OCI-LY1 (cell line): ENCODE results near the gene SURF4.
A peak's percentile ranks its signal among the peaks of the same experiment; 100 is the strongest.

Experiments
- H2AFZ ChIP-seq: fragments of 200-600 bp; sonication (generic), shearing (Covaris generic); 2 replicates; pipeline ENCODE4 v1.6.0; 2014; ENCODE audit warnings: antibody characterized with exemption, mild to moderate bottlenecking, low read length
- H3F3A ChIP-seq: fragments of 200-600 bp; sonication (generic), shearing (Covaris generic); 2 replicates; pipeline ENCODE4 v1.6.0; 2014; ENCODE audit warnings: mild to moderate bottlenecking, antibody characterized with exemption, low read length, moderate library complexity; ENCODE audit not compliant: insufficient read depth
- H3K27ac ChIP-seq: fragments of 200-600 bp; sonication (generic); 2 replicates; pipeline ENCODE4 v1.5.1; 2014; ENCODE audit warnings: low read length, mixed run types, mild to moderate bottlenecking, low read depth; ENCODE audit not compliant: poor library complexity, severe bottlenecking
- H3K27me3 ChIP-seq: fragments of 200-600 bp; sonication (generic); 2 replicates; pipeline ENCODE4 v1.6.0; 2014; ENCODE audit warnings: antibody characterized with exemption, mild to moderate bottlenecking, low read length, moderate library complexity; ENCODE audit not compliant: insufficient read depth
- H3K36me3 ChIP-seq: fragments of 200-600 bp; sonication (generic); 2 replicates; pipeline ENCODE4 v1.6.1; 2014; ENCODE audit warnings: mild to moderate bottlenecking, antibody characterized with exemption, low read length, moderate library complexity, mixed read lengths; ENCODE audit not compliant: insufficient read depth
- H3K4me1 ChIP-seq: fragments of 200-600 bp; sonication (generic); 2 replicates; pipeline ENCODE4 v1.5.1; 2014; ENCODE audit warnings: mild to moderate bottlenecking, low read length, moderate library complexity; ENCODE audit not compliant: insufficient read depth, severe bottlenecking
- H3K4me2 ChIP-seq: fragments of 200-600 bp; sonication (generic), shearing (Covaris generic); 2 replicates; pipeline ENCODE4 v1.6.1; 2014; ENCODE audit warnings: low read length
- H3K4me3 ChIP-seq: fragments of 200-600 bp; sonication (generic); 2 replicates; pipeline ENCODE4 v1.5.1; 2014; ENCODE audit warnings: low read length, low read depth, mild to moderate bottlenecking, mixed read lengths; ENCODE audit not compliant: poor library complexity, severe bottlenecking
- H3K79me2 ChIP-seq: fragments of 200-600 bp; shearing (Covaris generic); 2 replicates; pipeline ENCODE4 v1.6.1; 2016; ENCODE audit warnings: mixed run types, low read length, mixed read lengths; ENCODE audit not compliant: insufficient read depth
- H3K9ac ChIP-seq: fragments of 200-600 bp; sonication (generic), shearing (Covaris generic); 2 replicates; pipeline ENCODE4 v1.6.1; 2014; ENCODE audit warnings: mild to moderate bottlenecking, low read length, mixed read lengths
- H3K9me2 ChIP-seq: fragments of 200-600 bp; sonication (generic), shearing (Covaris generic); 2 replicates; pipeline ENCODE4 v1.6.1; 2014; ENCODE audit warnings: low read depth, mild to moderate bottlenecking, low read length, mixed read lengths
- H3K9me3 ChIP-seq: fragments of 200-600 bp; shearing (Covaris generic); 2 replicates; pipeline ENCODE4 v1.6.1; 2014; ENCODE audit warnings: low read length, mixed read lengths
- H4K20me1 ChIP-seq: fragments of 200-600 bp; sonication (generic), shearing (Covaris generic); 2 replicates; pipeline ENCODE4 v1.6.0; 2016; ENCODE audit warnings: mild to moderate bottlenecking, low read length; ENCODE audit not compliant: insufficient read depth
- EZH2 ChIP-seq: fragments of 200-600 bp; sonication (generic), shearing (Covaris generic); IDR thresholded peaks from 2 replicates; pipeline ENCODE4 v1.8.0; 2017; ENCODE audit warnings: borderline replicate concordance, mixed run types, mild to moderate bottlenecking, antibody characterized with exemption, low read length, moderate library complexity, mixed read lengths
- TF ChIP-seq, protein P1 (sequence below): fragments of 200-600 bp; sonication (generic), shearing (Covaris generic); IDR thresholded peaks from 2 replicates; pipeline ENCODE4 v1.5.1; 2017; ENCODE audit warnings: mild to moderate bottlenecking, antibody characterized with exemption, low read length, moderate library complexity, mixed read lengths

Gene SURF4

DNA sequence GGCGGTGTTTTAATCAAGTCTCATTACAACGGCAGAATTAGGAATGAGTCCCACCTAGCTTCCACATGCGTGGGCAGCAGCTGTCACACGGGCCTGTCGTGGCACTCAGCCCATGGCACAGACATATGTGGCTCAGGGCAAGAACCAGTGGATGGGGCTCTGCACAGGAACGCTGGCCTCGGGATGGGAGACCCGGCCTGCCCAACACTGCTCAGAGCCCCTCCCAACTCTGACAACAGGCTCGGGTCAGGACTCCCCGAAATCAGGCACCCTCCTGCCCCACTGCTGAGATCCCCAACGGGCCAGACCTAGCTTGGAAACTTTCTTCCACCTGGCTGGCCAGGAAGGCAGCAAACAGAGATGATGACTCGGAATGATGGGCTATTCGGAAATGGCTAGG is 34.9 kb downstream of the SURF4 start:
- Histone ChIP-seq H3K27ac (peak overlapping the region; percentile 44), H3F3A (no peaks in the 10 kb centered on the region), H3K9me2 (no peaks in the 10 kb centered on the region), H2AFZ (no peak overlapping the region), H3K9ac (no peak overlapping the region), H3K9me3 (no peaks in the 10 kb centered on the region), H3K36me3 (peaks cover 73% of the 10 kb centered on the region), H3K27me3 (no peaks in the 10 kb centered on the region), H3K4me1 (peaks cover 24% of the 10 kb centered on the region), H3K4me3 (no peak overlapping the region), H3K79me2 (no peaks in the 10 kb centered on the region), H3K4me2 (no peak overlapping the region), H4K20me1 (no peaks in the 10 kb centered on the region)
- TF ChIP-seq, protein P1, sequence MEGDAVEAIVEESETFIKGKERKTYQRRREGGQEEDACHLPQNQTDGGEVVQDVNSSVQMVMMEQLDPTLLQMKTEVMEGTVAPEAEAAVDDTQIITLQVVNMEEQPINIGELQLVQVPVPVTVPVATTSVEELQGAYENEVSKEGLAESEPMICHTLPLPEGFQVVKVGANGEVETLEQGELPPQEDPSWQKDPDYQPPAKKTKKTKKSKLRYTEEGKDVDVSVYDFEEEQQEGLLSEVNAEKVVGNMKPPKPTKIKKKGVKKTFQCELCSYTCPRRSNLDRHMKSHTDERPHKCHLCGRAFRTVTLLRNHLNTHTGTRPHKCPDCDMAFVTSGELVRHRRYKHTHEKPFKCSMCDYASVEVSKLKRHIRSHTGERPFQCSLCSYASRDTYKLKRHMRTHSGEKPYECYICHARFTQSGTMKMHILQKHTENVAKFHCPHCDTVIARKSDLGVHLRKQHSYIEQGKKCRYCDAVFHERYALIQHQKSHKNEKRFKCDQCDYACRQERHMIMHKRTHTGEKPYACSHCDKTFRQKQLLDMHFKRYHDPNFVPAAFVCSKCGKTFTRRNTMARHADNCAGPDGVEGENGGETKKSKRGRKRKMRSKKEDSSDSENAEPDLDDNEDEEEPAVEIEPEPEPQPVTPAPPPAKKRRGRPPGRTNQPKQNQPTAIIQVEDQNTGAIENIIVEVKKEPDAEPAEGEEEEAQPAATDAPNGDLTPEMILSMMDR, result no peak
- no peak for TF ChIP-seq EZH2

GRCh38 chr9:133340256-133340655 is 35.6 kb downstream of the SURF4 start:
- no peak for TF ChIP-seq EZH2
- TF ChIP-seq, protein P1, result no peak
- H3K4me1 ChIP-seq, result peaks cover 23% of the 10 kb centered on the region
- H3K9ac ChIP-seq, result no peak overlapping the region; the same call in 1 of the 2 replicates

GRCh38 chr9:133339641-133340040 is 36.2 kb downstream of the SURF4 start:
- H3K4me1 ChIP-seq, result peaks cover 29% of the 10 kb centered on the region
- no peak overlapping the region for H3K9ac ChIP-seq
- no peaks in the 10 kb centered on the region for H3F3A ChIP-seq
- TF ChIP-seq, protein P1, result no peak
- no peak for TF ChIP-seq EZH2
- H3K9me2 ChIP-seq, result no peaks in the 10 kb centered on the region
- no peaks in the 10 kb centered on the region for H4K20me1 ChIP-seq
- H3K27me3 ChIP-seq, result no peaks in the 10 kb centered on the region
- H3K4me2 ChIP-seq, result no peak overlapping the region
- H3K79me2 ChIP-seq, result peaks cover 12% of the 10 kb centered on the region
- no peak overlapping the region for H3K27ac ChIP-seq
- no peak overlapping the region for H2AFZ ChIP-seq
- H3K9me3 ChIP-seq, result no peaks in the 10 kb centered on the region
- no peak overlapping the region for H3K4me3 ChIP-seq
- H3K36me3 ChIP-seq, result peaks cover 62% of the 10 kb centered on the region

More at GRCh38 chr9:133340256-133340655, 35.6 kb downstream of the SURF4 start:
- Histone ChIP-seq H2AFZ (no peak overlapping the region), H3K36me3 (peaks cover 66% of the 10 kb centered on the region), H3K9me2 (no peaks in the 10 kb centered on the region), H3K27me3 (no peaks in the 10 kb centered on the region), H3K9me3 (no peaks in the 10 kb centered on the region), H3K4me2 (peak overlapping the region; percentile 25; the same call in 1 of the 2 replicates), H3K4me3 (no peak overlapping the region), H3F3A (no peaks in the 10 kb centered on the region), H3K79me2 (peaks cover 5% of the 10 kb centered on the region), H4K20me1 (no peaks in the 10 kb centered on the region), H3K27ac (peak overlapping the region; percentile 44)
